Parathyroid adenoma (tissue), 2 donors: Measurements from ENCODE around the gene LSP1.

Experiments used
- H2AFZ ChIP-seq: fragments of 300-600 bp; sonication (generic); one replicate; pipeline ENCODE4 v1.7.0; 2017; ENCODE audit warnings: antibody characterized with exemption, mild to moderate bottlenecking
- H3K27ac ChIP-seq: fragments of 300-600 bp; sonication (generic); one replicate; pipeline ENCODE4 v1.7.0; 2017
- H3K27me3 ChIP-seq: fragments of 300-600 bp; sonication (generic); one replicate; pipeline ENCODE4 v1.7.0; 2017; ENCODE audit warnings: low read length; ENCODE audit not compliant: control insufficient read depth, insufficient read depth
- H3K36me3 ChIP-seq: fragments of 300-600 bp; sonication (generic); one replicate; pipeline ENCODE4 v1.7.0; 2017; ENCODE audit warnings: low read length; ENCODE audit not compliant: control insufficient read depth, insufficient read depth
- H3K4me1 ChIP-seq: fragments of 300-600 bp; sonication (generic); one replicate; pipeline ENCODE4 v1.7.0; 2017; ENCODE audit warnings: control low read depth
- H3K4me2 ChIP-seq: fragments of 300-600 bp; sonication (generic); one replicate; pipeline ENCODE4 v1.7.0; 2017; ENCODE audit warnings: low read length
- H3K4me3 ChIP-seq: fragments of 300-600 bp; sonication (generic); one replicate; pipeline ENCODE4 v1.7.0; 2017; ENCODE audit warnings: low read depth, low read length
- H3K79me2 ChIP-seq: fragments of 300-600 bp; sonication (generic); one replicate; pipeline ENCODE4 v1.7.0; 2017; ENCODE audit warnings: control low read depth
- H3K9ac ChIP-seq: fragments of 300-600 bp; sonication (generic); one replicate; pipeline ENCODE4 v1.7.0; 2017; ENCODE audit warnings: mild to moderate bottlenecking
- H3K9me3 ChIP-seq: fragments of 300-600 bp; sonication (generic); one replicate; pipeline ENCODE4 v1.7.0; 2017; ENCODE audit warnings: low read length; ENCODE audit not compliant: control insufficient read depth
- CTCF ChIP-seq: fragments of 300-600 bp; sonication (generic); IDR thresholded peaks from one replicate; pipeline ENCODE4 v1.7.0; 2017; ENCODE audit warnings: antibody characterized with exemption, mild to moderate bottlenecking
- donor health status: primary hyperparathyroidism.

The LSP1 gene

DNA sequence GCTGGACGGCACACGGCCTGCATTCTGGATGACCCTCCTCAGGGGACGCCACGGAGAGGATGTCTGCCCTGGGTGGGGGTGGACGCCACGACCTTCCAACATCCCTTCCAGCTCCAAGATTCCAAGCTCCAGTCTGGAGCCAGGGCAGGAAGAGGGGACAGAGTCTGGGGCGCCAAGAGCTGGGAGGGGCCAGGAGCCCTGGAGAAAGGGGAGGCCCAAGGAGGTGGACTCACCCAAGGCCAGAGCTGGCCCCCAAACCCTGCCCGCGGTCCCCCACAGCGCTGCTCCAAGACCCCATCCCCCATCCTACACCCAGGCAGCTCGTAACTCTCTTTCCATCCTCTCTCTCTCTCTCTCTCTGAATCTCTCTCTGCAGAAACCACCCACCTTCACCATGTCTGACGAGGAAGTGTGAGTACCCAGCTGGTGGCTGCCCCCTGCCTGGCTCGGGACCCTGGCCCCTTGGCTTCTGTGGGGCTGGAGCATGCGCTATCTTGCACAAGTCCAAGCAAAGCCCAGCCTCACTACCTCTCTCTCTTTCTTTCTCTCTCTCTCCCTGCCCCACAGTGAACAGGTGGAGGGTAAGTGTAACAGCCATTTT is 69.7 kb downstream of the LSP1 start:
- no peak for TF ChIP-seq CTCF
- Histone ChIP-seq H3K4me1 (no peaks in the 10 kb centered on the region), H3K79me2 (no peaks in the 10 kb centered on the region), H3K4me3 (no peak overlapping the region), H2AFZ (no peak overlapping the region), H3K9me3 (no peaks in the 10 kb centered on the region), H3K9ac (no peak overlapping the region), H3K4me2 (no peak overlapping the region), H3K36me3 (no peaks in the 10 kb centered on the region), H3K27ac (no peak overlapping the region), H3K27me3 (no peaks in the 10 kb centered on the region)

DNA sequence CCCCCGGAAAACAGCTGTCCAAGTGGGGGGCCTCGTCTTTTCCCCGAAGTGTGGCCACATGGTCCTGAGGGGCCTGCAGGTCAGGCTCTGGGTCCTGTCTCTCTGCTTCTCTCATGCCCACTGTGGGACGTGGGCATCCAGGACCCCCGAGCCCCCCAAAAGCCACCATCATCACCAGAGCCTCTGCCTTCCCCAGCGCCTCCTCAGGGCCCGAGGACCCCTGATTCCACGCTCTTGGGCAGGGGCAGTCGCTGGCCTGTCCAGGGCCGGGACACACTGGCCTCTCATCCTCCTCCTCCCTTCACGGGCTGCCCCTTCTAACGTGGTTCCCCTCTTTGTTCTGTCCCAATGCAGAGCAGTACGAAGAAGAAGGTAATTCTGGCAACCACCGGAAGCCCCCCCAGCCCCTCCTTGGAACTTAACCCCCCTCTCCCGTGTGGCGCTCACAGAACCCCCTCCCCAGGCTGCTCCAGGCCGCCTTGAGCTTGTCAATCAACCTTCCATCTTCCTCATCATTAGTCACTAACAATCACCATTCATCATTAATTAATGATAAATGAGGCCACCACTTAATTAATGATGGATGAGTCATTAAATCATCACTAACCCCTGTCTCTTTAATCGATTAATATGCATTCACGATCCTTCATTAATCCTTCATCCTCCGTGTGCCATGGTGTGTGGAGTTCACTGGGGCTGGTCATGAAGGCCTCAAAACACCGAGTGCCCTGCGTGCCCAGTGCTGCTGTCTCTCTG is 70.5 kb downstream of the LSP1 start:
- no peaks in the 10 kb centered on the region for H3K9me3 ChIP-seq
- no peak overlapping the region for H3K9ac ChIP-seq
- H3K4me1 ChIP-seq, result no peaks in the 10 kb centered on the region
- no peak overlapping the region for H2AFZ ChIP-seq
- H3K27me3 ChIP-seq, result no peaks in the 10 kb centered on the region
- H3K4me3 ChIP-seq, result no peak overlapping the region
- H3K79me2 ChIP-seq, result no peaks in the 10 kb centered on the region
- H3K27ac ChIP-seq, result no peak overlapping the region
- H3K4me2 ChIP-seq, result no peak overlapping the region
- no peak for TF ChIP-seq CTCF
- H3K36me3 ChIP-seq, result no peaks in the 10 kb centered on the region

DNA sequence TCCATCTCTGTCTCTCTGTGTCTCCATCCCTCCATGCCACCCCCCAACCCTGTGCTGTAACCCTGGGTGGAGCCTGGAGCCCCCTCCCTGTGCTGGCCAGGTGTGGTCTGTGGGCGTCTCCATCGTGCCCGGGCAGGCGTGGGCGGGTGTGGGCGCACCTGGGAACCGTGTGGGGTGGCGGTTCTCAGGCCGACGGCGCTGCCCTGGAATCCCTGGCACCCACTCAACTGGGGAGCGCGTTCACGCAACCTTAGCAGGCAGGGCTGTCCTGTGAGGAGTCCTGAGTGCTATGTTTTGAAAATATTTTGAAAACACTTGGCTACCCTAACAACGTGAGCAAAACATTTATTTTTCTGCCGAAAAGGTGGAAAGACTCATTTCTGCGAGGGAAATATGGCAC is 71.3 kb downstream of the LSP1 start:
- Histone ChIP-seq H3K4me1 (no peaks in the 10 kb centered on the region), H3K36me3 (no peaks in the 10 kb centered on the region), H3K9ac (no peak overlapping the region), H3K27ac (no peak overlapping the region), H3K27me3 (no peaks in the 10 kb centered on the region), H3K4me2 (no peak overlapping the region), H3K79me2 (no peaks in the 10 kb centered on the region), H3K9me3 (no peaks in the 10 kb centered on the region), H2AFZ (no peak overlapping the region), H3K4me3 (no peak overlapping the region)
- TF ChIP-seq CTCF, result no peak

GRCh38 chr11:1924646-1925372 is 71.9 kb downstream of the LSP1 start:
- no peak for TF ChIP-seq CTCF
- no peaks in the 10 kb centered on the region for H3K9me3 ChIP-seq
- no peaks in the 10 kb centered on the region for H3K79me2 ChIP-seq
- no peak overlapping the region for H3K4me3 ChIP-seq
- H3K4me2 ChIP-seq, result no peak overlapping the region
- H3K27ac ChIP-seq, result no peak overlapping the region
- no peak overlapping the region for H2AFZ ChIP-seq
- no peak overlapping the region for H3K9ac ChIP-seq
- no peaks in the 10 kb centered on the region for H3K36me3 ChIP-seq
- no peaks in the 10 kb centered on the region for H3K4me1 ChIP-seq
- H3K27me3 ChIP-seq, result no peaks in the 10 kb centered on the region
